ENCODE data around the gene RPS2.
"Not testable (repeated sequence)": the region's sequence is repeated elsewhere in the genome, so short reads cannot be mapped to it uniquely, and the experiment has no call there.

The RPS2 gene

DNA sequence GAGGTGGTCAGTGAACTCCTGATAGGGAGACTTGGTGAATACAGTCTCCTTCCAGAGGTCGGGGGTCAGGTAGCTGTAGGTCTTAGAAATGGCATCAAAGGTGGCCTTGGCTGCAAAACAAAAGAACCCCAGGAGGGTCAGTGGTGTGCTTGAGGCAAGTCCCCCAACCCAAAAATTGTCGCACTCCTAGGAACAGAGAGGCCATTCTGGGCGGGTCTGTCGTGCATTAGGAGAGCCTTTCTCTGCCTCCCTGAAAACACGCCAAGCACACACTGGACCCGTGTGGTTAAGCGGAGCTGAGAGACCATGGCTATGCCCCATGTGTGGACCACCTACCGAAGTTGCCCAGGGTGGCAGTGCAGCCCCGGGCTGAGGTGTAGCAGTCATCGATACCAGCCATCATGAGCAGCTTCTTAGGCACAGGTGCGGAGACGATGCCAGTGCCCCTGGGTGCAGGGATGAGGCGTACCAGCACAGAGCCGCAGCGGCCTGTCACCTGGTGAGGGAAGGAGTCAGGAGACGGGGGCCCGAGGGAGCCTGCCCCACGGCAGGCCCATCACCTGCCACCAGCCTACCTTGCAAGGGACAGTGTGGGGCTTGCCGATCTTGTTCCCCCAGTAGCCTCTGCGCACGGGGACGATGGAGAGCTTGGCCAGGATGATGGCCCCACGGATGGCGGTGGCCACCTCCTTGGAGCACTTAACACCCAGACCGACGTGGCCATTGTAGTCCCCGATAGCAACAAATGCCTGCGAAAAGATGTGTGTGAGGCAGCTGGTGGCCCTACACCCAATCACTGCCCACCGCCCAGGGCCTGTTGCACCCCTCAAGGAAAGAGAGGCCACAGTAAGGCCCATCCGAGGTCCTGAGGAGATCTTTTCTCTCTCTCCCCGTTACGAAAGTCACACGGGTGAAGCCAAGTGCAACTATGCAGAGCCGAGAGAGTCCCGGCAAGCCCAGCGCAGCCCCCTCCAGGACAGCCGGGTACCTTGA is 2.2 kb downstream of the RPS2 start:
- not testable (repeated sequence) for DNase-seq (ENCODE audit: low spot score)

DNA sequence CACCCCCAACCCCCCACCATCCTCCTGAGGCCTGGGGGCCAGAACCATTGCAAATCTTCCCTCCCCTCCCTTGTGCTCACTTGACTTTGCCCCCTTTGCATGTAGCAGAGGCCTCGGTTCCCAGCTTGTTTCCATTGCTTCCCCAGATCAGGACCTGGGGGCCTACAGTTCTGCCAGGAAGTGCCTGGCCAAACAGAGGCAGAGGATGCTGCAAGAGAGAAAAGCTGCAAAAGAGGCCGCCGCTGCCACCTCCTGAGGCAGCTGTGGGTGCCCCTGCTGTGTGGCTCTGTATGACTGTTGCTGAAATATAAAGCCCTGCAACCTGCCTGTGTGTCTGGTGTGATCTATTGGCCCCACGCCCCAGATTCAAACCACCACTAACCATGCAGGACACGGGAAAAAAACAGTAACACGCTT is 3.0 kb downstream of the RPS2 start:
- DNase-seq (ENCODE audit: low spot score) = no peak

DNA sequence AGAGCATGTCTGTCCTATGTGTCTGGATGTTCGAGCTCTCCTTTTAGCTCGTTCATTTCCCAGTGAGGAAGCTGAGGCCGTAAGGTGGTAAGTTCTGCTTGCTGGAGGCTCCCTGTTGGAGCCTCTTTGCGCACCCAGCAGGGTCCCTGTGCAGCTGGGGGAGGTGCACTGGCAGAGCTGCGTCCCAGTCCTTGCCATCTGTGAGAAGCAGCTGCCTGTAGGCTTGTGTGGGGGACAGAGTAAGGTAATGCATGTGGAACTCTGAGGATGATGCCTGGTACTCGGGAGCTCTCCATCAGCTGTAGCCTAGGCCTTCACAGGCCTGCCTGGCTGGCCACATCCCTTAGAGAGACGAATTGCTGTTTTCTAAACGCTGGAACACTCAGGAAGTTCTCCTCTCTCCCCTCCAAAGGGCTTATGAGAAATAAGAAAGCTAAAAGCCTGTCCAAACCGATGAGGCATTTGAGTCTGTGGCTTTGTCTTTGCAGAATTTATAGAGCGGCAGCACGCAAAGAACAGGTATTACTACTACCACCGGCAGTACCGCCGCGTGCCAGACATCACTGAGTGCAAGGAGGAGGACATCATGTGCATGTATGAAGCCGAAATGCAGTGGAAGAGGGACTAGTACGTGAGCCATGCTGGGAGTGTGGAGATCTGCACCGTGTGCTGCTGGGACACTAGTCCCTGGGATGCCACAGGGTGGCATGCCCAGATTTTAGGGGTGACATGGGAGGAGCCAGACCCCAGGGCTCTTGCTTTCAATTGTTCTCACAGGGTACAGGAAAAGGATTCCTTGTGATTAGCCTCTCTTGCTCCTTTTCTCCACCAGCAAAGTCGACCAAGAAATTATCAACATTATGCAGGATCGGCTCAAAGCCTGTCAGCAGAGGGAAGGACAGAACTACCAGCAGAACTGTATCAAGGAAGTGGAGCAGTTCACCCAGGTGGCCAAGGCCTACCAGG is 3.7 kb downstream of the RPS2 start:
- DNase-seq (ENCODE audit: low spot score) = no peak

DNA sequence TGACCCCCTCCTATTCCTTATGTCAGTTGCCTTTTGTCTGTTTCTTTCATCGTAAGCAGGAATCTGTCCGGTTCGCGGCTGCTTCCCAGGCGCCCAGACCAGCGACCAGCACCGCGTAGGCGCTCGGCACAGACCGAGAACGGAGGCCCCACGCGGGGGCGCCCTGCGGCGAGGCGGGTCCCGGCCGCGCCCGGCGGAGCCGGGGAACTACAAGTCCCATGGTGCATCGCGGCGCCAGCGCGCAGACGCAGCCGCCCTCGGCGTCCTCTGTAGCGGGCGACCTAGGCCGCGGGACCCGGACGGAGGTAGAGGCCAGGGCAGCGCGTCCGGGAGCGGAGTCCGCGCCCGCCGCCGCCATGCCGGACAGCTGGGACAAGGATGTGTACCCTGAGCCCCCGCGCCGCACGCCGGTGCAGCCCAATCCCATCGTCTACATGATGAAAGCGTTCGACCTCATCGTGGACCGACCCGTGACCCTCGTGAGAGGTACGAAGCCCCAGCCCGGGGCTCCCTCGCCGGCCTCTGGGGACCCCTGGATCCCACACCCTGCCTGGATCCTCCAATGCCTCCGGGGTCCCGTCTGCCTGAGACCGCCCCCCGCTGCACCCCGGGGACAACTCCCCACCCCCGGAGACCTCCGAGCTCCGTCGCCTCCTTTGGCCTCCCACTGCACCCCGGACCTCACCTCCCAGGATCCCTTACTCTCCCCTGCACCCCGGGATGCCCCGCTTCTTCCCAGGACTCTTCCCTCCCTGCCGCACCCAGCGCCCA is 5.2 kb downstream of the RPS2 start, which contains the start of gene NDUFB10:
TSS of gene NDUFB10 (plus strand) at position 270 of the 771 bp plus-strand sequence. CDS start at position 357, 87 bp downstream.
- DNase-seq (ENCODE audit: low spot score) = peak; percentile 96

DNA sequence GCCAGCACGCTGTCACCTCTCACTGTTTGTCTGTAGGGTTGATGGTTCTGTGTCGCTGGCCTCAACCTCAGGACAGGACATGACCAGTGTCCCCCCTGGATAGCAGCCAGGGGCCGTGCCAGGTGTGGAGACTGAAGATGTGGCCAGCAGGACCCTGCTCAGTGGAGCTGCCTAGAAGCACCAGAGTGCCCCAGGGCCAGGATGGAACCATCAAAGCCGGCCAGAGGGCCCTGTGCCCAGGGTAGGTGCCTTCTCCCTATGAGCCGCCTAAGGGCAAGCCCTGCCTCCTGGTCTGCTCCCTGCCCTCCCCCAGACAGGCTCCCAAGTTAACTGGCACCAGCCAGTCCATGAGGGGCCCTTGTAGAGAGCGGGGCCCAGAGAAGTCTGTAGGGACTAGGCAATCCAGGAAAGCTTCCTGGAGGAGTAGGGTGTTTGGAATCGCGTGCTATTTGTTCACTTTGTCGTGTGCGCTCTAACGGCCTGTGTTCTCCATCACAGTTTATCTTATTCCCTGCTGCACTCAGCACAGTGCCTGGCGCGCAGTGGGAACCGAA is 5.8 kb downstream of the RPS2 start:
- DNase-seq (ENCODE audit: low spot score) = no peak

DNA sequence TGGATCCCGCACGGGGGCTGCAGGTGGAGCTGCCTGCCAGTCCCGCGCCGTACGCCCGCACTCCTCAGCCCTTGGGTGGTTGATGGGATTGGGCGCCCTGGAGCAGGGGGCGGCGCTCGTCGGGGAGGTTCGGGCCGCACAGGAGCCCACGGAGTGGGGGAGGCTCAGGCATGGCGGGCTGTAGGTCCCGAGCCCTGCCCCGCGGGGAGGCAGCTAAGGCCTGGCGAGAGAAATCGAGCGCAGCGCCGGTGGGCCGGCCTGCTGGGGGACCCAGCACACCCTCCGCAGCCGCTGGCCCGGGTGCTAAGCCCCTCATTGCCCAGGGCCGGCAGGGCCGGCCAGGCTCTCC is 6.5 kb downstream of the RPS2 start:
- not testable (repeated sequence) for DNase-seq (ENCODE audit: low spot score)

DNA sequence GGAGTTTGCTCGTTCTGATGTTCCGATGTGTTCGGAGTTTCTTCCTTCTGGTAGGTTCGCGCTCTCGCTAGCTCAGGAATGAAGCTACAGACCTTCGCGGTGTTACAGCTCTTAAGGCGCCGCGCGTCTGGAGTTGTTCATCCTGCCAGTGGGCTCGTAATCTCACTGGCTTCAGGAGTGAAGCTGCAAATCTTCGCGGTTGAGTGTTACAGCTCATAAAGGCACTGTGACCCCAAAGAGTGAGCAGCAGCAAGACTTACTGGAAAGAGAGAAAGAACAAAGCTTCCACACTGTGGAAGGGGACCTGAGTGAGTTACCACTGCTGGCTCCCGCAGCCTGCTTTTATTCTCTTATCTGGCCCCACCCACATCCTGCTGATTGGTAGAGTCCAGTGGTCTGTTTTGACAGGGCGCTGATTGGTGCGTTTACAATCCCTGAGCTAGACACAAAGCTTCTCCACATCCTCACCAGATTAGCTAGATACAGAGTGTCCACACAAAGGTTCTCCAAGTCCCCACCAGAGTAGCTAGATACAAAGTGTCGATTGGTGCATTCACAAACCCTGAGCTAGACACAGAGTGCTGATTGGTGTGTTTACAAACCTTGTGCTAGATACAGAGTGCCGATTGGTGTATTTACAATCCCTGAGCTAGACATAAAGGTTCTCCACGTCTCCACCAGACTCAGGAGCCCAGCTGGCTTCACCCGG is 7.0 kb downstream of the RPS2 start:
- DNase-seq (ENCODE audit: low spot score) = not testable (repeated sequence)

DNA sequence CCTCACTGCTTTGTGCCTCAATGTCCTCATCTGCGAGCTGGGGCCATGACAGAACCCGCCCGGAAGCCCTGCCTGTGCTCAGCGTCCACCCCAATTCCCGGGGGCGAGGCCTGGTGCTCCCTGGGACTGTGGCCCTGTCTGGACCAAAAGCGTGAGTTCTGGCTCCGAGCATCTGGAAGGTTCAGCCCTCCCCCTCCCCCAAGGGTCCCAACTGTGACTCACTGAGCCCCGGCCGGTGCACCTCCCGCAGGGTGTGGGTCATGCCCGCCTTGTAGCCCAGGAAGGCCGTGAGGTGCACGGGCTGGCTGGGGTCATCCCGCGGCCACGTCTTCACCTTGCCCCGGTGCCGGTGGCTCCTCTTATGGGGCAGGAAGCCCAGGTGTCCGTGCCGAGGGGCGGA is 10.9 kb downstream of the RPS2 start:
- no peak for DNase-seq (ENCODE audit: low spot score)

DNA sequence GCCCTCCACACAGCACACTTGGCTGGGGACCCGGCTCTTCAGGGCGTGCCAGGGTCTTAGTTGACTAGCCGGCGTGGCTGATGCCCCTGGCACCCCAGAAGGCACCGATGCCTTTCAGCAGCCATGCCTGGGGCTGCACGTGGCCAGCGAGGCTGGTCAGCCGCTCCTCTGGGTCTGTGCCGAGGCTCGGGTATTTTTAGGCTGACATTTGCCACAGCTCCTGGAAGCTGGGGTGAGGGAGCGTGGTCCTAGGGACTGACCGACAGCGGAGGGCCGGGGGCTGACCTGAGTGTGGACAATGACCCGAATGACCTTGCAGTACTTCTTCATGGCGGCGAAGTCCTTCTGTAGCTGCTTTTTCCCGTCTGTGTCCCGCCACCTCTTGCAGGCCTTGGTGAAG is 14.1 kb downstream of the RPS2 start:
- DNase-seq (ENCODE audit: low spot score) = no peak

DNA sequence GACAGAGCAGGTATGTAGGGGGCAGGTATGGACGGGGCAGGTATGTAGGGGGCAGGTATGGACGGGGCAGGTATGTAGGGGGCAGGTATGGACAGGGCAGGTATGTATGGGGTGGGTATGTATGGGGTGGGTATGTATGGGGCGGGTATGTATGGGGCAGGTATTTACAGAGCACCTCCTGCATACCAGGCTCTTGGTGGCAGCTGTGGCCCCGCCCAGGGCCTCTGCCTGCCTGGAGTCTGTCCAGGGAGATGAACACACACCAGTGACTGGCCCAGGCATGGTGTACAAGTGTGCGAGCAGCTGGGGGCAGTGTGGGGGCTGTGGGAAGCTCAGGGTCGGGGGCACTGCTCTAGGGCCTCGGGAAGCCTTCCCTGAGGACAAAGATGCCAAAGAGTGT is 14.6 kb downstream of the RPS2 start:
- DNase-seq (ENCODE audit: low spot score) = no peak

DNA sequence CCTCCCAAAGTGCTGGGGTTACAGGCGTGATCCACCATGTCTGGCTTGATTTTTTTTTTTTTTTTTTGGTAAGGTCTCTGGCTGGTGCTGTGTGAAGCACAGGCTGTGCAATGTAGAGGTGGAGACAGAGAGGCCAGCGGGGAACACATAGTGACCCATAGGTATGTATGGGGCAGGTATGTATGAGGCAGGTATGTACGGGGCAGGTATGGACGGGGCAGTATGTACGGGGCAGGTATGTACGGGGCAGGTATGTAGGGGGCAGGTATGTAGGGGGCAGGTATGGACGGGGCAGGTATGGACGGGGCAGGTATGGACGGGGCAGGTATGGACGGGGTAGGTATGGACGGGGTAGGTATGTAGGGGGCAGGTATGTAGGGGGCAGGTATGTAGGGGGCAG is 15.1 kb downstream of the RPS2 start:
- no peak for DNase-seq (ENCODE audit: low spot score)

DNA sequence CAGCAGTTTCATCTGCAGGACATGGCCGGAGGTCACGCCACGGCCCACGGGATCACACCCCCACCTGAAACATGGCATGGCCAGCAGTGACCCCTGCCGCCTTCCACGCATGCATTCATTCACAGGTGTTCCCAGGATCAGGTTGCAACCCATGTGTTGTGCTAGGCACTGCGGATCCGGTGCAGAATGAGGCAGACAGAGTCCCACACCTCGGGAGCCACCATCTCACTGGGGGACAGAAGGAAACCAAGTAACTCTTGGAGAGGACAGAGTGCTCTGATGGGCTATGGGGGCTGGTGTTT is 17.3 kb downstream of the RPS2 start:
- DNase-seq (ENCODE audit: low spot score) = no peak

DNA sequence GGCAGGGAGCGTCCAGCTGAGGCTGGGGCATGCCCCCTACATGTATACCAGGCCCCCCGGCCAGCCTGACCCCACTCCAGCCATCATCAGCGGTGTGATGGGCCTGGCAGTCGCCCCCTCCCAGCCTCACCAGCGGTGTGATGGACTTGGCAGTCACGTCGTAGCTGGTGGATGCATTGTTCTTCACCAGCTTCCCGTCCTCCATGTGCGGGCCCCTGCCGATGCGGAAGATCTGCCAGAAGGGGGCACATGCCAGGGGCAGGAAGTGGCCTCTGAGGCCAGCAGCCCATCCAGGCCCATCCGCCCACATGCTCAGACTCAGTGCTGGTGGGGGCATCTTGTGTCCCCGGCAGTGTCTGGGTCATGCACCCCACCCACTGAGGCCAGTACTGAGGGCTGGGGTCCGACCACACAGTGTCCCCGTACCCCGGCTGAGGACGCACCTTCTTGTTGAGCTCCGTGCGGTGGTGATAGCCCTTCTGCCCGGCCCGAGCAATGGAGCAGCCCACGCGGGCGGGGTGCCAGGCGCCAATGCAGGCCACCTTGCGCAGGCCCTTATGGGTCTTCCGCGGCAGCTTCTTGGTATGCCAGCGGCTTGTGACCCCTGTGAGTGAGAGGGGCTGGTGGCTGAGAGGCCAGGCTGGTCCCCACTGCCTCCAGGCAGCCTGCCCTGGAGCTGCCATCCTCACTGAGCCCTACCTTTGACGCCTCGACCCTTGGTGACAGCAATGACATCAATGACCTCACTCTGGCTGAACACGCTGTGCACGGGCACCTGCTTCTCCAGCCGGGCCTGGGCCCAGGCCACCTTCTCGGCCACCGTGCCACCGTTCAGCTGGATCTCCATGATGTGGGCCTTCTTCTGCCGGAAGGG is 17.9 kb downstream of the RPS2 start:
- DNase-seq (ENCODE audit: low spot score) = no peak

DNA sequence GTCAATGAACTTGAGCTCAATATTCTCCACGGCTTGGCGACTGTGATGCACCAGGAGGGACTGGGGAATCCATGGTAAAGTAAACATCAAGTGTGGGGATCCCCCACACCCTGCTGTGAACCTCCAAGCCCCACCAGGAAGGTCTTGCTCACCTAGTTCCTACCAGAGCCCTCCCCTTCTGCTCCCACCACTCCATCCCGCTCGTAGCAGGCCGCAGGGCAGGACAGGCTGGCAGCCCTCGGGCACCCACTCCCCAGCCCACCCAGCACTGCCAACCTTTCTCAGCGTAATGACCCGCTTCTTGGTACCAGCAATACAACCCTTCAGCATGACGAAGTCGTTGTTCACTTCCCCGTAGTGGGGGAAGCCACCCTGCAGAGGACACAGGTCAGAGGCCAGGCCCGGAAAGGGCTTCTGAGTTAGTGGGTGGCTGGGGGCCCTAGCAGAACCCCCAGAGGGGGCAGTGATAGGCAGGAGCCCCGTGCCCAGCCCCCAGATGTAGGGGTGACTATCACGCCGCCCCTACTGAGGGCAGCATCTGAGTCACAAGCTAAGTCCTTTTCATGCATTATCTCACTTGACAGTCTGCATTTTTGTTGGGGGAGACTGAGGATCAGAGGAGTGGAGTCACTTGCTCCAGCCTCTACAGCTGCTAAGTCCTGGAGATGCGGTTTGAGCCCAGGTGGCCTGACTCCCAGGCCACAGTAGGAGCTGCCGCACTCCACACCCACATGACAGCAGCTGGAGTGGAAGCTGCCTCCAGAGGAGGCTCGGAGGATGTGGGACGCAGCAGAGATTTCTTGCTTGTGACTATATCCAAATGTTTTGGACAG is 18.9 kb downstream of the RPS2 start:
- DNase-seq (ENCODE audit: low spot score) = no peak

DNA sequence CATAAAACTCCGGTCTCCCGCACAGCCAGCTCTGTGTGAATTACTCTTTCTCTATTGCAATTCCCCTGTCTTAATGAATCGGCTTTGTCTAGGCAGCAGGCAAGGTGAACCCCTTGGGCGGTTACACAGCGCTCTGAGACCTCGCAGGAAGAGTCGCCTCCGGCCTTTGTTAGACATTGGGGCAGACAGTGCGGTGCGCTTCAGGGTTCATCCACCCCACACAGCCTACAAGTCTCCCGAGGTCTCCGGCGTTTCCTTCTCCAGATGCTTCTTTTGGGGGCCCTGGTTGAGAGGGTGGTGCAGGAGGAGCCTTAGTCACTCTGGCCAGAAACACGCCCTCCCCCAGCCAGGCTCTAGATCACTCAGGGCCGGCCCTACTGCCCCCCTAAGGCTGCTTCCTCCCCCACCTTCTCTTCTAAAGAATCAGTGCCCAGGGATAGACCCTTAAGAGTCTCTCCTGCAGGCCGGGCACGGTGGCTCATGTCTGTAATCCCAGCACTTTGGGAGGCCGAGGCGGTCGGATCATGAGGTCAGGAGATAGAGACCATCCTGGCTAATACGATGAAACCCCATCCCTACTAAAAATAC is 19.9 kb downstream of the RPS2 start:
- DNase-seq (ENCODE audit: low spot score) = no peak

DNA sequence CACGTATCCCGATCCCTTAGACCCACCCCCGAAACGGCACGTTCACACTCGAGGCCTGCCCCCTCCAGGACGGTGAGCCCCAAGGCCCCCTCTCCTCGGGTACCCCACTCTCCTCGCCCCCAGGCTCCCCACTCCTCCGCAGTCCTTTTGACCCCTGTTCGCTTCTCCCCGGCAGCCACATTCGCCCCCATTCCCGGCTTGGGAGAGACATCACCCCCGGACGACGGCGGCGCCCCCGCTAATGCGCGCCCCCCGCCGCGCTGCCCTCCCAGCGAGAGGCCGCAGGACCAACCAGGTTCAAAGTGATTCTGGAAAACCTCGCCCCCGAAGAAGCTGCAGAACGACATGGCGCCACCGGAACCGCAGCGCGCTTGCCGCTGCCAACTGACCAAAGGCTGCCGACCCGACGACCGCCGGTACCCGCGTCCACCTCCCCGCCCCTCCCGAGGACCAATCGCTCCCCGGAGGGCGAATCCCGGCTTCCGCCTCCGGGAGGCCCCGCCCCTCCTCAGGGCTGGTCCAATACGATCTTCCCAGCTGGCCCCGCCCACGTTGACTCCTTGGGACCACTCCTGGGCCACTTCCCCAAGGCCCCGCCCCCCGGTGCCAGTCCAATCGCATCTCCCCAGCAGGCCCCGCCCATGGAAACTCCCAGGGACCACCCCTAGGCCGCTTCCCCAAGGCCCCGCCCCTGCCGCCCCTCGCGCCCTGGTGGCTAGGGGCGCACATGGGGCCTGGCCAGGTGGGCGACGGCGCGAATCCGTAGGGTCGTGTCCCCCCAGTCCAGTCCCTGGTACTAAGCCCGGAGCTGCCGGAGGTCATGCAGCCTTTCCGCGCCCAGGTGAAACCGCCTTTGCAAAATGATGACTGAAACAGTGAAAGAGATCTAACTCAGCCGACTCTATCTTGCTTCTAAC is 21.6 kb downstream of the RPS2 start, which contains the start of gene MSRB1:
TSS of gene MSRB1 (minus strand) at position 390 of the 917 bp plus-strand sequence. CDS start at position 347, 43 bp downstream.
- peak; percentile 100 for DNase-seq (ENCODE audit: low spot score)

DNA sequence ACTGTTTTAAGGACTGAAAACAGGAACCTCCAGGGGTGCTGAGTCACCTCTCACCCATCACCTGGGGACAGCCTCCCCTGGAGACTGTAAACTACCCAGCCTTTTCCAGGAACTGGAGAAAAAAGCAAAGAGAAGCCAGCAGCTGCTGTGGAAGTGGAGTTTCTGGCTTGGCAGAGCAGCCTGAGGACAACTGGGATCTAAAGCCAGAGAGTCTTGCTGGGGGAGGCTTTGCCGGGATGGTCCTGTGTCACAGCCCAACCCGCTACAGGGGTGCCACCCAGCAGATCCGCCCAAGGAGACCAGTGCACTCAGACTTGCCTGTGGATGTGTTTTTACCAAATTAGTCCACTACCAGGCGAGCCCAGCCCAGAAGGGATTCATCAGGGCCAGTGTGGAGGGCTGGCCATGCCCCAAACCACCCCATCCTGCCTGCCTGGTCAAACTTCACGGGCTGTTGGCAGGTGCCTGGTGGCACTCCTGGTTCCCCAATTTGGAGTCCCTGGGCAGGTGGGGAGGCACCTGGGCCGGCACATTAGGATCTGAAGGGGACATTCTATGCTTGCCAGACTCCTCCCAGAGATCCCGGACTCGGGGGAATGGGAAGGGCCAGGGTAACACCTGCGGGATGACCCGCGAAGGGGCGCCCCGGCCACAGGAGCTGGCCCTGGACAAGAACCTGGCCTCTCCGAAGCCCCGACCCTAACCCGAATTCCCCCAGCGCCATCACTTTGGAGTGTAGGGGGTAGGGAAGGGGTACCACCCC is 22.4 kb downstream of the RPS2 start:
- peak; percentile 44 for DNase-seq (ENCODE audit: low spot score)
